T-helper 2 cell treated with Interferon-gamma antibody and Interleukin-4, amounts not matched to agents 100 ng/mL and 5 ng/mL, for 36 hours (primary cell): ENCODE measurements around the gene GABRA5. TPM values are rescaled to one million over a fixed set of nuclear protein-coding genes. Genes with fewer than 3 reads are reported as not detected.
"Not testable (repeated sequence)": the region's sequence is repeated elsewhere in the genome, so short reads cannot be mapped to it uniquely, and the experiment has no call there.

ENCODE experiments used
- intact Hi-C: fragments of 100-400 bp; cut with micrococcal nuclease; formaldehyde crosslinking; loops from one replicate; pipeline ENCODE4 v1.15.1; 2023
- total RNA-seq: library from RNA; stranded (reverse); gene quantifications from 2 replicates; pipeline ENCODE4 v1.2.3, GENCODE V29; 2022

Gene GABRA5
- total RNA-seq, 1 donor from 2014 or later = not detected

- intact Hi-C loops = no loop called here
Observed at GRCh38 chr15:26875476-26875850, 8.6 kb downstream of the GABRA5 start.

DNA sequence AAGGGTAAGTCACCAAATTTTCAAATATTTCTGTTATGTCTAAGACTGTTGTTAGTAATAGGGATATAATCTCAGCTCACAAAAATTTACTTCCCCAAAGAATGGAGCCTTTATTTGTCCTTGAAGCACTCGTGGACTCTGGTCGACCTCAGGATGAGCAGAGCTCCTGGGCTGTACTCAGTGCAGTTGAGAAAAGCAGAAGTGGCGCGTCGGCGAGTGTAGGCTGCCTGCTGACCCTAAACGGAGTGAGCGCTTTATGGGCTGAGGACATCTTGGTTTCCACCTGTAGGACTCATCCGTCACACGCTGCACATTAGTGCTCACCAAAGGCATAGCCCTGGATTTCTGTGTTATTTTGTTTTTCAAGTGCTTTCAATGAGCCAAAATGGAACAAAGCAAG, 11.0 kb downstream of the GABRA5 start:
- intact Hi-C loops = no loop called here

DNA sequence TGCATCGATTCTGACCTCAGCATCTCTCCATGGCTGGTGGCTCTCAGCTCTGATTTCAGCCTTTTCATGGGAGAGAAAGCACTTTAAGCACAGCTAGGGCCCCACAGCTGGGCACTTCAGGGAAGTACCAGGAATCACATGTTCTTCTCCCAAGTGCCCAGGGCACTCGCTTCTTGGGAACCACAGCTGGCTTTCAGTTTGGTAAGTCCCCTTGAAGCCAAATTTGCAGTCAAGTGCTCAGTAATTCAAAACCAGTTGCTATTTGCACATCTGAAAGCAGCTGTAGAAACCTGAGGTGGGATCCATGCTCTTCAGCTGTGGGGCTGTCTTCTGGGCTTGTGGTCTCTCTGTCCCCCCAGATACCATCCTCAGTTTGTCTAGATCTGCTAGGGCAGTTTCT, 12.8 kb downstream of the GABRA5 start:
- intact Hi-C loops = no loop called here

DNA sequence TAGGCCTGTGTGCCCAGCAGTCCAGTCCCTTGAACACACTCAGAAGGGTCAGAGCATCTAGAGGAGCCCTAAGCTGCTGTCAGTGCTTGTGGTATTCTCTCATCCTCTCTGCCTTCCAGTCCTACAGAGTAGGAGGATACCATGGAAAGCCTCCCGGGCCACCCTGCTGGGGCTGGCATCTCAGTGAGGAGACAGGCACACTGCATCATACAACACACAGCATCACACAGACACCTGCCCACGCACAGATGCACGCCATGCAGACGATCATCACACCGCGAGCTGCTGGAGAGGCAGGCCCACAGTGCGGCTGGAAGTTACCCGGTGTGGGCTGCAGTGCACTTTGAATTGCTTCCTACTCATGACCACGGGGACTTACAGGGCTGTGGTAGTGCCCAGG, 15.2 kb downstream of the GABRA5 start:
- intact Hi-C loops = no loop called here

DNA sequence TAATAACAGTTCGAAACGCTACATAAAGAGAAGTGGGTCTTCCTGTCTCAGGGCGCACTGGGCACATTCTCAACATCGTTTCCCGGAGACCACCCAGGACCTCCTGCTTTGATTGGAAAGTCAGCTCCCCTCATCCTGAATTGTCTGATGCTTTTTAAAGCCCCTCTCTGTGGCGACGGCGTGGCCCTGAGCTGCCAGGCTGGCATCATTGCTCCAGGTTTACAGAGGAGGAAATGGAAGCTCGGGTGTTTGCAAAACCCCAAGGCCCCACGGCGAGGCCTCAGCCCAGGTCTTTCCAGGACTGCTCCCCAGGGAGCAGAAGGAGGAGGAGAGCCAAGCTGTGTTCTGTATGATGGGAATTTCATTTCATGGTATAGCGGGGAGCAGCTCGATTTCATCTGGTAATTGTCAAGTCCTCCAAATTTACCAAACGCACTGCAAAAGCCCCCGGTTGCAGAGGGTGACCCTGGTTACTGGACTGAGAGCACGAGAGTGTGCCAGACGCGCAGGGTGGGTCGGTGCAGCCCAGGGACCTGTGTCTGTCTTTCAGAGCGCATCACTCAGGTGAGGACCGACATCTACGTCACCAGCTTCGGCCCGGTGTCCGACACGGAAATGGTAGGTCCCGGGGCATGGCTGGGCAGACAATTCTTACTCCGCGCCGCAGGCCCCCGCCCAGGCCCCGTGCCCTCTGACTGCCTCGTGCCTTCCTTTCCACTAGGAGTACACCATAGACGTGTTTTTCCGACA, 15.9 kb downstream of the GABRA5 start:
- intact Hi-C loops = no loop called here

DNA sequence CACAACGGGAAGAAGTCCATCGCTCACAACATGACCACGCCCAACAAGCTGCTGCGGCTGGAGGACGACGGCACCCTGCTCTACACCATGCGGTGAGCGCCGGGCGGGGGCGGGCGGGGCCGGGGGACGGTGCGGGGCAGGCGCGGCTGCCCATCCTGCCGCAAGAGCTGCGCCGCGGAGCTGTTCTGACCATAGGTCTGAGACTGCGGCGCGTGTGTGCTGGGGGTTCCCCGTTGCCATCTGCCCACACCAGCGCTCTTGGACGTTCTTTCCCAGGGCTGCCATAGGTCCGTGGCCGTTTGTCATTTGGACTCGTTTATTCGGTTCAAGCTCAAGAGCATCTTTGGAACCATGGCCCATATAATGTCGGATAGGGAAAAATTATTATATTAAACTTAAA, 16.6 kb downstream of the GABRA5 start:
- intact Hi-C loops = no loop called here

DNA sequence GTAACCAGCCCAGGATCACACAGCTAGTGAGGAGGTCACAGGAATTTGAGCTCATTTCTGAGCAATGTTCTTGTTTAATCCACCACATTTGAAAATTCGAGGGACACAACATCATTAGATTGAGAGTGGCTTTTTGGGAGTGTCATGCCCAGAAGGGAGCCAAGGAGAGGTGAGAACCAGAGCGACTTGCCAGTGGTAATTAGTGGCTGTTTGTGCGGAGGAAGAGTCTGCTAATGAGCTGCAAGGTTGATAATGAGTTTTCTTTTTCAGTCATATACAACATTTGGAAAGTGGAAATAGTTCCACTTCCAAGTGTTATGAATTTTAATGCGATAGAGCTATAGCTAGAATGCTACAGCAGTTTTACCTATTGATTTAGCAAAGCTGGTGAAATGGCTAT, 19.7 kb downstream of the GABRA5 start:
- intact Hi-C loops = no loop called here

DNA sequence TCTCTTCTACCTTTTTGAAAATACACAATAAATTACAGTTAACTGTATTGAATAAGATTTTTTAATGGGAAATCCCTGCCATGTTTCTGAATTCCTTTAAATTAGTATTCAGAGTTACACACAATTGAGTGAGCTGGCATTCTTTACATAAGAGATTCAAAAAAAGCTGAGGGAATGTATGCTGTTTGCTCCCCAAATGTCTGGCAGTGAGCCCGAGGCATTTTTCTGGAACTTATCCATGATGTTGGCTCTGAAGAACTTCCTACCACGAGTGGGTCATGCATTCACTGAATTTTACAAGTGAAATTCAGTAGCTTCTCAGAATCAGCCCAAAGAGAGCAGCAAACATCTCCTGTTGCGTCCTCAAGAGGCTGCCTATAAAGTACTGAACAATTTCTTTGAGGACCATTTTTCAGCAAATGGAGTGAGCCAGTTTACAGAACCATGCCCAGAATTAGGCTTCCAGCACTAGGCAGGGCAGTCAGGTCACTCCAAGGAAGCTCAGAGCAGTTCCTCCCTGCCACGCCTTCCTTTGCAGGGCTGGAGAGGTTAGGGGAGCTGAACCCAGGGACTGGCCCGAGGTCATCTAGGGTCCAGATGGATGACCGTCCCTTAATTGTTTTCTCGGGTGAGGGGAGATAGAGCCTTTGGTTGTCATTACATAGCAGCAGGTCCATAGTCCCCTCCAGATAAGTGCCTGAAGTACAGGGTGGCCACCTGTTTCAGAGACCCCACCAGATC, 21.2 kb downstream of the GABRA5 start:
- intact Hi-C loops = no loop called here

GRCh38 chr15:26888761-26889160, 21.9 kb downstream of the GABRA5 start:
- intact Hi-C loops = loop anchor here (1.0 kb wide), 1 partner anchor 129 kb away; no protein-coding TSS in a partner anchor

GRCh38 chr15:26889298-26889898, 22.5 kb downstream of the GABRA5 start:
- intact Hi-C loops = loop anchor here (1.0 kb wide), 1 partner anchor 128 kb away; no protein-coding TSS in a partner anchor

DNA sequence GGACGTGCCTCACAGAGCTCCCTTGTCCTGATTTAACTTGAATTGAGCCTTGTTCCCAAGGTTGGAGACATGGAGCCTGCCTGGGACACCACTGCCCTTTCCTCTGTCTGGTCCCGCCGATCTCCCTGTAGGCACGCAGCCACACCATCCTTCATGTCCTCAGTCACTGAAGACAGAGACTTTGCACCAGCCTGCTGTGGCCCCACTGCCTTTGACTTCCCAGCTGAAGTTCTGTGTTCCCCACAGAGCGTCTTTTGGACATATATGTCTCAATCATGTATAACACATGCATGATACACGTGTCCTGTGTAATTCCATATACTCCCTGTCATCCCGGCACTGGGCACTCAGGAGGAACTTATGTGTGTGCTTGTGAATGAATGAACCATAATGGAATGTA, 23.6 kb downstream of the GABRA5 start:
- intact Hi-C loops = loop anchor here (5.0 kb wide), 1 partner anchor 467 kb away; no protein-coding TSS in a partner anchor

- intact Hi-C loops = loop anchor here (5.0 kb wide), 1 partner anchor 466 kb away; no protein-coding TSS in a partner anchor
Observed at GRCh38 chr15:26890988-26891387, 24.1 kb downstream of the GABRA5 start.

DNA sequence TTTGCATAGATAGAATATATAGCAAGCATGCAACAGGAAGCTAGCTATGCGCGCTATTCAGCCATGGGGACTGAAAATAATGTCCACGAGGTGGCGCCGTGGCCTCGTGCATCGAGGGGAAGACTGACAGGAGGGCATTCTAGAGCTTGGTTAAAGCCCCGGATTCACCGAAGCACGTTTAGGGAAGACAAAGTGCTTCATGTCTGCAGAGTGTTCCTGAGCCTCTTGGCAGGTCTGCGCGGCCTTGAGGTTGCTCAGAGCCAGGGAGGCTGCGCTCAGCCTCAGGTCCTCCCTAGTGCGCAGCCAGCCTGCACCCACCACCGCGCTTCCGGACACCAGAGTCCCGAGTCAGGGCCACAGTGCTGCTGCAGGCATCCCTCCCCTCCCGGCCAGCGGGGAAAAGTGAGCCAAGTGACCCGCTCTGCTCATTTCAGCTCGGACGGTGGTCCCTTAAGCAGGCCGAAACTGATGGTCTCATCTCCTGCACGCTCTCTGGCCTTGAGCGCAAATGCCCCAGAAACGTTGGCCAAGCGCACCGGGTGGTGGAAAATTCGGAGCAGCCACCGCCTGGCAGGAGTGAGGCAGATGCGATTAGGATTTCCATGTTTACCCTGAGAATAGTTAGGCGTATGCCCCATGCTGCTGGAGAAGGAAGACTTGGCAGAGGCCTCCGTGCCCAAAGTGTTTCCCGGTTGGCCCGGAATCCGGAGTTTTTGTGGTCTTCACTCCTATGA, 24.8 kb downstream of the GABRA5 start:
- intact Hi-C loops = loop anchor here (5.0 kb wide), 1 partner anchor 466 kb away; no protein-coding TSS in a partner anchor

DNA sequence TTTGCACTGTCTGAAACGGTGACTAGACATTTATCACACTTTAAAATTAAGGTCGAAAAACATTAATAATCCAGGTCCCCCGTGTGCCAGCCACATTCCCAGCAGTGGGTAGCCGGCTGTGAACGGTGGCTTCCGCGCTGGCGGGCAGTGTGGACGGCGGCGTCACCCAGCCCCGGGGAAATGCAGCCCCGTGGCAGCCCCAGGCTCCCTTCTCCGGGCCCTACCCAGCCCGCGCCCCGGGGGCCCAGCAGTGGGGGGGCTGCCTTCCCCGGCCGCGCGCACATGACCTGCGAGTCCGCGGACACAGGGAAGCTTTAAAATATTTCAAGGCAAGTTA, 25.3 kb downstream of the GABRA5 start:
- intact Hi-C loops = loop anchor here (5.0 kb wide), 1 partner anchor 465 kb away; no protein-coding TSS in a partner anchor

DNA sequence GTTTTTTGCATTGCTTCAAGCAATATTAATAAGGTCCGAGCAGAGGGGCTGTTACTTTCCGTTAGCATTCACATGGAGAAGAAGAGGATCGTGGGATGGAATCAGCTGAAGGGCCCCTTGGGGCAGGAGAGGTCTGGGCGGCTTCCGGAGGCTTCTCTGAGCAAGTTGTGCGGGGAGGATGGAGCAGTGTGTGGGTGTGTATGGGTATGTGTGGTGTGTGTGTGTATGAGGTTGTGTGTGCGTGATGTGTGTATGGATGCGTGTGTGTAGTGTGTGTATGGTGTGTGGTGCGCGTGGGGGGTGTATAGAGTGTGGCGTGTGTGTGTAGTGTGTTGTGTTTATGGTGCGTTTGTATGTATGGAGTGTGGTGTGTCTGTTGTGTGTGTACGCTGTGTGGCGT, 25.8 kb downstream of the GABRA5 start:
- intact Hi-C loops = loop anchor here (5.0 kb wide), 1 partner anchor 465 kb away; no protein-coding TSS in a partner anchor

DNA sequence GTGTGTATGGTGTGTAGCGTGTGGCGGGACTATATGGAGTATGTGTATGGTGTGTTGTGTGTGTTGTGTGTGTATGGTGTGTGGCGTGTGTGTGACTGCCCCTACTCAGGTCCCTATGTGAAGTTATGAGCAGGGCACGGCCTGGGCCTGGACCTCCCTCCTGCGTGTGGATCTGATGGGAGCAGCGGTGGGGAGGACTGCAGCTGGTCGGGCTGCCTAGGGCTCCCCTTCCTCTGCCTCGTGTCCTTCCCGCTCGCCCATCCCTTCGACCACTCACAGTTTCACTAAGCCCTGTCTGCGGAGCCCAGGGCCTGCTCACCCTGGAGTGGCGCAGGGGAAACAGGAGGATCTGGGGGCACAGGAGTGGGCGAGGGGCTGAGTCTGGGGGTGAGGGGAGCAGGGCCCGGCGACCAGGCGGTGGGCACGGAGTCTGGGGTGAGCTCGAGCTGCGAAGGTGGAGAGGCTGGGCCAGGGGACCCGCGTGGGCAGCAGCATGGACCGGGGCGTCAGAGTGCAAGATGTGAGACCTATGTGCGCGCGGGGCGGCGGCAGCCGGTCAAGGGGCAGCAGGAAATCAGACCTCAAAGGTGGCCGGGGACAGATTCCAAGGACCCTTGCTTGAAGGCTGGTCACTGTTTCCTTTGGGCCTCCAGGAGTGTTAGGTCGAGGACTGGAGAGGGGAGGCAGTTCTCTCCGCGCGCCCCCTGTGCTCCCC, 26.6 kb downstream of the GABRA5 start:
- intact Hi-C loops = loop anchor here (5.0 kb wide), 1 partner anchor 464 kb away; no protein-coding TSS in a partner anchor

DNA sequence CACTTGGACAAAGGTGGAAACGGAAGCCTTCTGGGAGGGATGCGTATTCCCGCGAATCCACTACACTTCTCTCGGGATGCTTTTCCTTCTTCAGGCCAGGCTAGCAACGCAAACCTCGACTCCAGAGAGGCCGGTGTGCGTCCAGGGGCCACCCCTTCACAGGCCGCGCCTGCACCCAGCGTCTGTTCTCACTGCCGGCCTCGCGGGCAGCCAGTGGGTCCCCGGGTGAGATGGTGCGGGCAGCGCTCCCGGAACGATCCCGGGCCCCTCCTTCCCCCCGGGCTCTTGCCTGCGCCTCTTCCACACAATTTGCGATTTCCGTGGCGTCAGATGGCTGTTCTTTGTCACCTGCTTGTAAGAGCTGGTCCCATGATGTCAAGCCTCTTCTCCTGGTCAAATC, 27.3 kb downstream of the GABRA5 start:
- intact Hi-C loops = loop anchor here (5.0 kb wide), 1 partner anchor 463 kb away; no protein-coding TSS in a partner anchor

DNA sequence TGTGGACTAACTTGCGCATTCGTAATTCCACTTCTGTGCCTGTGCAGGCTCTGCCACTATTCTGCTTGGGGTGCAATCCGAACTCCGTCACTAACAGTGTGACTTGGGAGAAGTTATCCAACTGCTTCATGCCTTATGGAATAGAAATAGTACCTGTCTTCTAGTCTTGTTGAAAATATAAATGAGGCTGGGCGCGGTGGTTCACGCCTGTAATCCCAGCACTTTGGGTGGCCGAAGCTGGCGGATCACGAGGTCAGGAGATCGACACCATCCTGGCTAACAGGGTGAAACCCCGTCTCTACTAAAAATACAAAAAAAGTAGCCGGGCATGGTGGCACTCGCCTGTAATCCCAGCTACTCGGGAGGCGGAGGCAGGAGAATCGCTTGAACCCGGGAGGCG, 28.5 kb downstream of the GABRA5 start:
- intact Hi-C loops = not testable (repeated sequence)

GRCh38 chr15:26899658-26900057, 32.8 kb downstream of the GABRA5 start:
- intact Hi-C loops = no loop called here

GRCh38 chr15:26901041-26901440, 34.2 kb downstream of the GABRA5 start:
- intact Hi-C loops = no loop called here

GRCh38 chr15:26910715-26911114, 43.9 kb downstream of the GABRA5 start:
- intact Hi-C loops = no loop called here
